K562 (cell line): ENCODE results near the gene USP48. TPM values are rescaled to one million over a fixed set of nuclear protein-coding genes. Genes with fewer than 3 reads are reported as not detected.
A peak's percentile ranks its signal among the peaks of the same experiment; 100 is the strongest.

ENCODE experiments used
- CEBPB ChIP-seq: fragments of 450-650 bp; IDR thresholded peaks from 2 replicates; pipeline ENCODE4 v1.6.1; 2016; ENCODE audit warnings: missing genetic modification characterization, missing compliant biosample characterization
- E2F3 ChIP-seq: fragments of 250-450 bp; sonication (Bioruptor Pico); IDR thresholded peaks from 2 replicates; pipeline ENCODE4 v1.4.0; 2020; ENCODE audit warnings: mild to moderate bottlenecking
- L3MBTL2 ChIP-seq: fragments of 450-650 bp; IDR thresholded peaks from 2 replicates; pipeline ENCODE4 v1.6.1; 2016; ENCODE audit warnings: mild to moderate bottlenecking, moderate library complexity
- MAFG ChIP-seq: fragments of 450-650 bp; conservative IDR thresholded peaks from 2 replicates; pipeline ENCODE4 v1.6.1; 2016; ENCODE audit warnings: missing genetic modification characterization, missing compliant biosample characterization
- PKNOX1 ChIP-seq: fragments of 450-650 bp; IDR thresholded peaks from 2 replicates; pipeline ENCODE4 v1.6.1; 2016
- PRMT5 ChIP-seq: sonication (generic); formaldehyde crosslinking; IDR thresholded peaks from 2 replicates; pipeline ENCODE4 v1.5.0; 2020; ENCODE audit warnings: missing genetic modification reagents
- SMARCC2 ChIP-seq: fragments of 450-650 bp; IDR thresholded peaks from 2 replicates; pipeline ENCODE4 v1.6.1; 2017; ENCODE audit warnings: antibody characterized with exemption, moderate library complexity, mild to moderate bottlenecking, low read depth
- SMARCE1 ChIP-seq: fragments of 450-650 bp; IDR thresholded peaks from 2 replicates; pipeline ENCODE4 v1.7.1; 2016; ENCODE audit warnings: mild to moderate bottlenecking
- TEAD2 ChIP-seq: fragments of 450-650 bp; IDR thresholded peaks from 2 replicates; pipeline ENCODE4 v1.6.1; 2016; ENCODE audit warnings: missing genetic modification characterization, control low read depth, missing compliant biosample characterization
- THRAP3 ChIP-seq: fragments of 450-650 bp; IDR thresholded peaks from 2 replicates; pipeline ENCODE4 v1.6.1; 2016; ENCODE audit warnings: mild to moderate bottlenecking, inconsistent platforms, borderline replicate concordance
- XRCC4 ChIP-seq: IDR thresholded peaks from one replicate; pipeline ENCODE4 v1.6.1; 2011; ENCODE audit not compliant: insufficient read depth, insufficient read length; ENCODE audit errors: extremely low read depth
- ZBTB40 ChIP-seq, 2 experiments: fragments of 450-650 bp in 1 of 2; sonication (generic) in 1 of 2; formaldehyde crosslinking in 1 of 2; IDR thresholded peaks; 2 replicates each; pipeline versions ENCODE4 v1.7.1 to v1.9.0; 2016 to 2022; ENCODE audit warnings: inconsistent platforms in 1 of 2, mild to moderate bottlenecking in 1 of 2, missing genetic modification reagents in 1 of 2
- ZC3H4 ChIP-seq: sonication (generic); formaldehyde crosslinking; IDR thresholded peaks from 2 replicates; pipeline ENCODE4 v1.9.0; 2021; ENCODE audit warnings: missing genetic modification reagents, borderline replicate concordance
- ZFP91 ChIP-seq: sonication (generic); formaldehyde crosslinking; IDR thresholded peaks from 2 replicates; pipeline ENCODE4 v1.8.0; 2022; ENCODE audit warnings: mild to moderate bottlenecking, missing genetic modification reagents
- ZNF232 ChIP-seq: sonication (generic); formaldehyde crosslinking; IDR thresholded peaks from 2 replicates; pipeline ENCODE4 v1.8.0; 2022; ENCODE audit warnings: mild to moderate bottlenecking, missing genetic modification reagents
- ZNF830 ChIP-seq: fragments of 250-450 bp; sonication (Bioruptor Pico); IDR thresholded peaks from 2 replicates; pipeline ENCODE4 v1.5.0; 2021; ENCODE audit warnings: mild to moderate bottlenecking
- polyA plus RNA-seq, 8 experiments: library from polyadenylated mRNA; depleted of rRNA in 4 of 8; stranded (reverse) in 5 of 8; unstranded in 3 of 8; fragments of >200 nt; fragmentation: Nextera tagmentation in 2 of 8; fragmentation: Illumina TruSeq in 1 of 8; extraction: Ambion mirVana in 2 of 8; extraction: Trizol in 1 of 8; gene quantifications; 2 replicates each; pipeline versions ENCODE4 v1.2.1 to v1.2.3, GENCODE V29; 2011 to 2014; ENCODE audit warnings: inconsistent platforms in 1 of 8, missing spikeins in 1 of 8
- total RNA-seq, 7 experiments: library from RNA; depleted of rRNA in 6 of 7; stranded (reverse); fragments of >200 nt in 6 of 7; fragmentation: Illumina TruSeq in 2 of 7; extraction: Trizol in 2 of 7; gene quantifications; 2 replicates each; pipeline versions ENCODE4 v1.2.1 to v1.2.3, GENCODE V29; 2011 to 2021; ENCODE audit warnings: low replicate concordance in 1 of 7

The USP48 gene
- total and polyA plus RNA-seq, 9 of the 15 experiments (the other 6 are each of a cell fraction or from before 2014, with no cell fraction given): 23.3 to 123 (median 106) TPM

GRCh38 chr1:21659099-21659923 is 123.6 kb downstream of the USP48 start (continued):
- TF ChIP-seq ZBTB40 (IDR thresholded peaks at IDR 0.05) (peak; percentile 74), ZBTB40 (CRISPR knock-in tag; IDR thresholded peaks at IDR 0.05) (peak; percentile 61), PRMT5 (CRISPR knock-in tag) (peak; percentile 98), ZNF830 (CRISPR knock-in tag) (no peak), ZNF232 (peak; percentile 96), ZC3H4 (no peak; the same call in 1 of the 2 replicates), SMARCE1 (no peak), L3MBTL2 (peak; percentile 54), THRAP3 (no peak), PKNOX1 (peak; percentile 17; the same call in 1 of the 2 replicates), E2F3 (peak; percentile 11; the same call in 1 of the 2 replicates), MAFG (no peak), XRCC4 (no peak), CEBPB (tag) (no peak), SMARCC2 (no peak), ZFP91 (CRISPR knock-in tag) (no peak), TEAD2 (tag) (no peak)
